Gastroesophageal sphincter (tissue), 3 donors: ENCODE measurements around the gene GAL3ST1.
A peak's percentile ranks its signal among the peaks of the same experiment; 100 is the strongest.

Source experiments
- EP300 ChIP-seq: sonication (generic); formaldehyde crosslinking; IDR thresholded peaks from one replicate; pipeline ENCODE4 v1.6.1; 2017; ENCODE audit warnings: antibody characterized with exemption, mild to moderate bottlenecking
- POLR2A ChIP-seq, 2 donors: fragments of 450-650 bp; IDR thresholded peaks; one replicate each; pipeline ENCODE4 v1.6.1; 2017; ENCODE audit warnings: antibody characterized with exemption in 2 of 2, mild to moderate bottlenecking in 2 of 2, moderate library complexity in 1 of 2
- POLR2AphosphoS5 ChIP-seq: sonication (generic); formaldehyde crosslinking; IDR thresholded peaks from one replicate; pipeline ENCODE4 v1.6.1; 2017; ENCODE audit warnings: antibody characterized with exemption
- TF ChIP-seq, protein P1 (sequence below), 4 experiments: fragments of 200-600 bp in 2 of 4; fragments of 450-650 bp in 2 of 4; sonication (generic) in 1 of 4; IDR thresholded peaks; one replicate each; pipeline ENCODE4 v1.5.1; 2017 to 2019; ENCODE audit warnings: antibody characterized with exemption in 4 of 4, mild to moderate bottlenecking in 2 of 4, moderate library complexity in 2 of 4

GRCh38 chr22:30605449-30606110, 31.1 kb upstream of the GAL3ST1 start:
- TF ChIP-seq, protein P1, sequence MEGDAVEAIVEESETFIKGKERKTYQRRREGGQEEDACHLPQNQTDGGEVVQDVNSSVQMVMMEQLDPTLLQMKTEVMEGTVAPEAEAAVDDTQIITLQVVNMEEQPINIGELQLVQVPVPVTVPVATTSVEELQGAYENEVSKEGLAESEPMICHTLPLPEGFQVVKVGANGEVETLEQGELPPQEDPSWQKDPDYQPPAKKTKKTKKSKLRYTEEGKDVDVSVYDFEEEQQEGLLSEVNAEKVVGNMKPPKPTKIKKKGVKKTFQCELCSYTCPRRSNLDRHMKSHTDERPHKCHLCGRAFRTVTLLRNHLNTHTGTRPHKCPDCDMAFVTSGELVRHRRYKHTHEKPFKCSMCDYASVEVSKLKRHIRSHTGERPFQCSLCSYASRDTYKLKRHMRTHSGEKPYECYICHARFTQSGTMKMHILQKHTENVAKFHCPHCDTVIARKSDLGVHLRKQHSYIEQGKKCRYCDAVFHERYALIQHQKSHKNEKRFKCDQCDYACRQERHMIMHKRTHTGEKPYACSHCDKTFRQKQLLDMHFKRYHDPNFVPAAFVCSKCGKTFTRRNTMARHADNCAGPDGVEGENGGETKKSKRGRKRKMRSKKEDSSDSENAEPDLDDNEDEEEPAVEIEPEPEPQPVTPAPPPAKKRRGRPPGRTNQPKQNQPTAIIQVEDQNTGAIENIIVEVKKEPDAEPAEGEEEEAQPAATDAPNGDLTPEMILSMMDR (IDR thresholded peaks at IDR 0.05) = peak in 3 of 4 experiments; percentile 51 to 71 (median 66)
- TF ChIP-seq POLR2AphosphoS5 (no peak), POLR2A (IDR thresholded peaks at IDR 0.05) (no peak), EP300 (no peak)
